Hepatocyte (in vitro differentiated cells): ENCODE results near the gene FA2H.

ENCODE experiments used
- CTCF ChIP-seq: fragments of 200-600 bp; sonication (generic); IDR thresholded peaks from 2 replicates; pipeline ENCODE4 v1.5.1; 2016; ENCODE audit warnings: antibody characterized with exemption, mild to moderate bottlenecking; ENCODE audit not compliant: poor library complexity
- EZH2 ChIP-seq: fragments of 200-600 bp; sonication (generic); IDR thresholded peaks from 2 replicates; pipeline ENCODE4 v1.6.1; 2016; ENCODE audit warnings: antibody characterized with exemption, mild to moderate bottlenecking, borderline replicate concordance

- TF ChIP-seq CTCF (no peak), EZH2 (no peak)
Measured at GRCh38 chr16:74797414-74797813, 22.8 kb upstream of the FA2H start.
